ENCODE results near the gene TAS2R31. TPM values are rescaled to one million over a fixed set of nuclear protein-coding genes. Genes with fewer than 3 reads are reported as not detected.
A peak's percentile ranks its signal among the peaks of the same experiment; 100 is the strongest.

The TAS2R31 gene
- total and polyA plus RNA-seq, 2 of the 13 experiments (the other 11 are each of a cell fraction or from before 2014, with no cell fraction given): 0.96 to 6.5 TPM

DNA sequence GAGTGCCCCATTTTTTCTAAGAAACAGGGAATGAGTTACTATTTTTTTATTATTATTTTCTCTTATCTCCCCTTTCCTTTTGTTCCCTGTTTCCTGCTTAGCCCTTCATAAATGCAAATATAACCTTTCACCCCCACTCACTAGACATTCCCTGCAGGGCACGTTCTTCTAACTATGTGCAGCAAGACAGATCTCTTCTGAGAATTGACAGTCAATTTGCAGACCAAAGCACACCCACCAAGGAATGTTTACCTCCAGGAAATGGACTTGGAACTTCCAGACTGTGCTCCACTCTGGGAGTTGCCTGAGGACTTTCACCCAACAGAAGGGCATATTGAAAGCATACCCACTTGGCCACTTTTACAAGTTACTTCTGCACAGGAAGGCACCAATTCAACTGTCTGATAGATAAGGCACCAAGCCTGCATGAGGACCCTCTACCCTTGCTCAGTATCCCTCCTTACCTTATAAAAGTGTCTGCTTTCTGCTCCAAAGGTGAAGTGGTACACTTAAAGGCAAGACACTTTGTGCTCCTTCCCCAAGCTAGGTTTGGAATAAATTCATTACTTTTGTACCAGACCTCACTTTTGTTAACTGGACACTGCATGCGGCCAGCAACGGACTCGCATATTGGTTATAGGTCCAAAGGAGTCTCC is 15.3 kb downstream of the TAS2R31 start (continued):
- TF ChIP-seq, protein P1, sequence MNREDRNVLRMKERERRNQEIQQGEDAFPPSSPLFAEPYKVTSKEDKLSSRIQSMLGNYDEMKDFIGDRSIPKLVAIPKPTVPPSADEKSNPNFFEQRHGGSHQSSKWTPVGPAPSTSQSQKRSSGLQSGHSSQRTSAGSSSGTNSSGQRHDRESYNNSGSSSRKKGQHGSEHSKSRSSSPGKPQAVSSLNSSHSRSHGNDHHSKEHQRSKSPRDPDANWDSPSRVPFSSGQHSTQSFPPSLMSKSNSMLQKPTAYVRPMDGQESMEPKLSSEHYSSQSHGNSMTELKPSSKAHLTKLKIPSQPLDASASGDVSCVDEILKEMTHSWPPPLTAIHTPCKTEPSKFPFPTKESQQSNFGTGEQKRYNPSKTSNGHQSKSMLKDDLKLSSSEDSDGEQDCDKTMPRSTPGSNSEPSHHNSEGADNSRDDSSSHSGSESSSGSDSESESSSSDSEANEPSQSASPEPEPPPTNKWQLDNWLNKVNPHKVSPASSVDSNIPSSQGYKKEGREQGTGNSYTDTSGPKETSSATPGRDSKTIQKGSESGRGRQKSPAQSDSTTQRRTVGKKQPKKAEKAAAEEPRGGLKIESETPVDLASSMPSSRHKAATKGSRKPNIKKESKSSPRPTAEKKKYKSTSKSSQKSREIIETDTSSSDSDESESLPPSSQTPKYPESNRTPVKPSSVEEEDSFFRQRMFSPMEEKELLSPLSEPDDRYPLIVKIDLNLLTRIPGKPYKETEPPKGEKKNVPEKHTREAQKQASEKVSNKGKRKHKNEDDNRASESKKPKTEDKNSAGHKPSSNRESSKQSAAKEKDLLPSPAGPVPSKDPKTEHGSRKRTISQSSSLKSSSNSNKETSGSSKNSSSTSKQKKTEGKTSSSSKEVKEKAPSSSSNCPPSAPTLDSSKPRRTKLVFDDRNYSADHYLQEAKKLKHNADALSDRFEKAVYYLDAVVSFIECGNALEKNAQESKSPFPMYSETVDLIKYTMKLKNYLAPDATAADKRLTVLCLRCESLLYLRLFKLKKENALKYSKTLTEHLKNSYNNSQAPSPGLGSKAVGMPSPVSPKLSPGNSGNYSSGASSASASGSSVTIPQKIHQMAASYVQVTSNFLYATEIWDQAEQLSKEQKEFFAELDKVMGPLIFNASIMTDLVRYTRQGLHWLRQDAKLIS (CRISPR knock-in tag; IDR thresholded peaks at IDR 0.05): no peak
- TF ChIP-seq, protein P2, sequence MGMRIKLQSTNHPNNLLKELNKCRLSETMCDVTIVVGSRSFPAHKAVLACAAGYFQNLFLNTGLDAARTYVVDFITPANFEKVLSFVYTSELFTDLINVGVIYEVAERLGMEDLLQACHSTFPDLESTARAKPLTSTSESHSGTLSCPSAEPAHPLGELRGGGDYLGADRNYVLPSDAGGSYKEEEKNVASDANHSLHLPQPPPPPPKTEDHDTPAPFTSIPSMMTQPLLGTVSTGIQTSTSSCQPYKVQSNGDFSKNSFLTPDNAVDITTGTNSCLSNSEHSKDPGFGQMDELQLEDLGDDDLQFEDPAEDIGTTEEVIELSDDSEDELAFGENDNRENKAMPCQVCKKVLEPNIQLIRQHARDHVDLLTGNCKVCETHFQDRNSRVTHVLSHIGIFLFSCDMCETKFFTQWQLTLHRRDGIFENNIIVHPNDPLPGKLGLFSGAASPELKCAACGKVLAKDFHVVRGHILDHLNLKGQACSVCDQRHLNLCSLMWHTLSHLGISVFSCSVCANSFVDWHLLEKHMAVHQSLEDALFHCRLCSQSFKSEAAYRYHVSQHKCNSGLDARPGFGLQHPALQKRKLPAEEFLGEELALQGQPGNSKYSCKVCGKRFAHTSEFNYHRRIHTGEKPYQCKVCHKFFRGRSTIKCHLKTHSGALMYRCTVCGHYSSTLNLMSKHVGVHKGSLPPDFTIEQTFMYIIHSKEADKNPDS (CRISPR knock-in tag; IDR thresholded peaks at IDR 0.05): no peak
- peak; percentile 86 for TF ChIP-seq ESRRA (CRISPR knock-in tag; IDR thresholded peaks at IDR 0.05; ENCODE audit: low read depth)
- peak; percentile 66; the same call in 1 of the 2 replicates for TF ChIP-seq MEF2D (CRISPR knock-in tag; IDR thresholded peaks at IDR 0.05)
- peak; percentile 74 for TF ChIP-seq TBX2 (CRISPR knock-in tag; IDR thresholded peaks at IDR 0.05; ENCODE audit: borderline replicate concordance)
- TF ChIP-seq SP2 (CRISPR knock-in tag; IDR thresholded peaks at IDR 0.05): no peak
- no peak for TF ChIP-seq ARNT2 (CRISPR knock-in tag; IDR thresholded peaks at IDR 0.05; ENCODE audit: low read depth)
- TF ChIP-seq ZNF160 (CRISPR knock-in tag; IDR thresholded peaks at IDR 0.05): no peak
- TF ChIP-seq, protein P3, sequence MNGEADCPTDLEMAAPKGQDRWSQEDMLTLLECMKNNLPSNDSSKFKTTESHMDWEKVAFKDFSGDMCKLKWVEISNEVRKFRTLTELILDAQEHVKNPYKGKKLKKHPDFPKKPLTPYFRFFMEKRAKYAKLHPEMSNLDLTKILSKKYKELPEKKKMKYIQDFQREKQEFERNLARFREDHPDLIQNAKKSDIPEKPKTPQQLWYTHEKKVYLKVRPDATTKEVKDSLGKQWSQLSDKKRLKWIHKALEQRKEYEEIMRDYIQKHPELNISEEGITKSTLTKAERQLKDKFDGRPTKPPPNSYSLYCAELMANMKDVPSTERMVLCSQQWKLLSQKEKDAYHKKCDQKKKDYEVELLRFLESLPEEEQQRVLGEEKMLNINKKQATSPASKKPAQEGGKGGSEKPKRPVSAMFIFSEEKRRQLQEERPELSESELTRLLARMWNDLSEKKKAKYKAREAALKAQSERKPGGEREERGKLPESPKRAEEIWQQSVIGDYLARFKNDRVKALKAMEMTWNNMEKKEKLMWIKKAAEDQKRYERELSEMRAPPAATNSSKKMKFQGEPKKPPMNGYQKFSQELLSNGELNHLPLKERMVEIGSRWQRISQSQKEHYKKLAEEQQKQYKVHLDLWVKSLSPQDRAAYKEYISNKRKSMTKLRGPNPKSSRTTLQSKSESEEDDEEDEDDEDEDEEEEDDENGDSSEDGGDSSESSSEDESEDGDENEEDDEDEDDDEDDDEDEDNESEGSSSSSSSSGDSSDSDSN (CRISPR knock-in tag; IDR thresholded peaks at IDR 0.05): no peak
- TF ChIP-seq SNRNP70 (IDR thresholded peaks at IDR 0.05; ENCODE audit: low read depth, low read length): no peak
- TF ChIP-seq, protein P4, sequence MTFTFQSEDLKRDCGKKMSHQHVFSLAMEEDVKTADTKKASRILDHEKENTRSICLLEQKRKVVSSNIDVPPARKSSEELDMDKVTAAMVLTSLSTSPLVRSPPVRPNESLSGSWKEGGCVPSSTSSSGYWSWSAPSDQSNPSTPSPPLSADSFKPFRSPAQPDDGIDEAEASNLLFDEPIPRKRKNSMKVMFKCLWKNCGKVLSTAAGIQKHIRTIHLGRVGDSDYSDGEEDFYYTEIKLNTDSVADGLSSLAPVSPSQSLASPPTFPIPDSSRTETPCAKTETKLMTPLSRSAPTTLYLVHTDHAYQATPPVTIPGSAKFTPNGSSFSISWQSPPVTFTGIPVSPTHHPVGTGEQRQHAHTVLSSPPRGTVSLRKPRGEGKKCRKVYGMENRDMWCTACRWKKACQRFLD (CRISPR knock-in tag; IDR thresholded peaks at IDR 0.05; ENCODE audit: borderline replicate concordance): no peak
- TF ChIP-seq, protein P5, sequence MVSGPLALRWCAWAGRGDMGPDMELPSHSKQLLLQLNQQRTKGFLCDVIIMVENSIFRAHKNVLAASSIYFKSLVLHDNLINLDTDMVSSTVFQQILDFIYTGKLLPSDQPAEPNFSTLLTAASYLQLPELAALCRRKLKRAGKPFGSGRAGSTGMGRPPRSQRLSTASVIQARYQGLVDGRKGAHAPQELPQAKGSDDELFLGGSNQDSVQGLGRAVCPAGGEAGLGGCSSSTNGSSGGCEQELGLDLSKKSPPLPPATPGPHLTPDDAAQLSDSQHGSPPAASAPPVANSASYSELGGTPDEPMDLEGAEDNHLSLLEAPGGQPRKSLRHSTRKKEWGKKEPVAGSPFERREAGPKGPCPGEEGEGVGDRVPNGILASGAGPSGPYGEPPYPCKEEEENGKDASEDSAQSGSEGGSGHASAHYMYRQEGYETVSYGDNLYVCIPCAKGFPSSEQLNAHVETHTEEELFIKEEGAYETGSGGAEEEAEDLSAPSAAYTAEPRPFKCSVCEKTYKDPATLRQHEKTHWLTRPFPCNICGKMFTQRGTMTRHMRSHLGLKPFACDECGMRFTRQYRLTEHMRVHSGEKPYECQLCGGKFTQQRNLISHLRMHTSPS (CRISPR knock-in tag; IDR thresholded peaks at IDR 0.05; ENCODE audit: low read depth): peak; percentile 67; the same call in 1 of the 2 replicates
- no peak for TF ChIP-seq ZNF546 (CRISPR knock-in tag; conservative IDR thresholded peaks at IDR 0.05)
- peak; percentile 76 for TF ChIP-seq ZMYM2 (CRISPR knock-in tag; IDR thresholded peaks at IDR 0.05)
- TF ChIP-seq PTBP1 (IDR thresholded peaks at IDR 0.05; ENCODE audit: low read depth, low read length, poor library complexity, severe bottlenecking): no peak
- no peak for TF ChIP-seq ZNF3 (CRISPR knock-in tag; IDR thresholded peaks at IDR 0.05)
- peak; percentile 90; the same call in 1 of the 2 replicates for TF ChIP-seq ETV5 (CRISPR knock-in tag; IDR thresholded peaks at IDR 0.05; ENCODE audit: borderline replicate concordance)
- TF ChIP-seq ELF3 (CRISPR knock-in tag; IDR thresholded peaks at IDR 0.05): peak; percentile 91
